IMR-90 (cell line): Measurements from ENCODE around the gene TCF4. TPM values are rescaled to one million over a fixed set of nuclear protein-coding genes. Genes with fewer than 3 reads are reported as not detected.

ENCODE experiments used
- ATAC-seq: fragments of 200-7000 bp; cut with Tn5 transposase; 2 replicates; pipeline ENCODE4 v1.9.1; 2020; ENCODE audit warnings: low read depth, mild to moderate bottlenecking, moderate library complexity
- BruUV-seq: library from RNA; stranded (reverse); fragments of 400-500 nt; replicated peaks from 2 replicates; lab custom pipeline; 2021; lab: Mats Ljungman, UMichigan
- CTCF ChIA-PET: fragments of 300-600 bp; formaldehyde crosslinking; extraction: SDS; loops from one replicate; lab custom pipeline; 2021; ENCODE audit warnings: antibody characterized with exemption; lab: Yijun Ruan, JAX
- POLR2A ChIA-PET: fragments of 300-600 bp; sonication (Branson Sonifier 250); formaldehyde crosslinking; loops from one replicate; lab custom pipeline; 2022; ENCODE audit warnings: antibody characterized with exemption; ENCODE audit not compliant: unreplicated experiment; lab: Charles Lee
- DNase-seq: peaks from one replicate; pipeline ENCODE4 v3.0.0; 2013
- H2AFZ ChIP-seq: replicated peaks from 2 replicates; pipeline ENCODE3; 2013; ENCODE audit warnings: low read length, mild to moderate bottlenecking; ENCODE audit not compliant: poor library complexity
- H2AK5ac ChIP-seq: 2 replicates; pipeline ENCODE4 v1.6.1; 2013; ENCODE audit warnings: low read depth, low read length, inconsistent platforms
- H2AK9ac ChIP-seq: replicated peaks from 2 replicates; pipeline ENCODE3; 2013; ENCODE audit warnings: mild to moderate bottlenecking, low read depth, low read length, moderate library complexity; ENCODE audit not compliant: poor library complexity
- H2BK120ac ChIP-seq: 2 replicates; pipeline ENCODE4 v1.6.1; 2013; ENCODE audit warnings: low read depth, low read length, inconsistent platforms
- H2BK15ac ChIP-seq: 3 replicates; pipeline ENCODE4 v1.6.1; 2013; ENCODE audit warnings: low read depth, low read length, inconsistent platforms
- H2BK20ac ChIP-seq: 2 replicates; pipeline ENCODE4 v1.6.1; 2013; ENCODE audit warnings: low read depth, mild to moderate bottlenecking, inconsistent platforms, low read length, moderate library complexity
- H2BK5ac ChIP-seq: 2 replicates; pipeline ENCODE4 v1.6.1; 2013; ENCODE audit warnings: mild to moderate bottlenecking, low read depth, low read length, inconsistent platforms; ENCODE audit not compliant: poor library complexity, severe bottlenecking
- H3K14ac ChIP-seq: replicated peaks from 2 replicates; pipeline ENCODE4 v1.6.1; 2013; ENCODE audit warnings: low read depth, low read length, inconsistent platforms
- H3K18ac ChIP-seq: 2 replicates; pipeline ENCODE4 v1.6.1; 2013; ENCODE audit warnings: low read depth, low read length, control low read depth
- H3K23ac ChIP-seq: 2 replicates; pipeline ENCODE4 v1.6.1; 2013; ENCODE audit warnings: low read depth, low read length, inconsistent platforms
- H3K27ac ChIP-seq: 2 replicates; pipeline ENCODE4 v1.5.1; 2013; ENCODE audit warnings: mild to moderate bottlenecking, control low read depth, low read length; ENCODE audit not compliant: insufficient read depth
- H3K27me3 ChIP-seq: 2 replicates; pipeline ENCODE4 v1.6.1; 2013; ENCODE audit warnings: low read length; ENCODE audit not compliant: control insufficient read depth, insufficient read depth
- H3K36me3 ChIP-seq: 2 replicates; pipeline ENCODE4 v1.6.1; 2013; ENCODE audit warnings: low read length, mixed read lengths; ENCODE audit not compliant: control insufficient read depth, insufficient read depth
- H3K4ac ChIP-seq: 2 replicates; pipeline ENCODE4 v1.6.1; 2013; ENCODE audit warnings: low read depth, low read length, inconsistent platforms
- H3K4me1 ChIP-seq: 2 replicates; pipeline ENCODE4 v1.6.1; 2013; ENCODE audit warnings: low read length, mixed read lengths; ENCODE audit not compliant: control insufficient read depth, insufficient read depth
- H3K4me2 ChIP-seq: 2 replicates; pipeline ENCODE4 v1.6.1; 2013; ENCODE audit warnings: low read depth, mild to moderate bottlenecking, control low read depth, low read length, moderate library complexity
- H3K4me3 ChIP-seq: 2 replicates; pipeline ENCODE4 v1.5.1; 2013; ENCODE audit warnings: low read depth, mild to moderate bottlenecking, control low read depth, low read length, moderate library complexity; ENCODE audit not compliant: insufficient read depth
- H3K56ac ChIP-seq: 2 replicates; pipeline ENCODE4 v1.6.1; 2013; ENCODE audit warnings: low read length, inconsistent platforms; ENCODE audit not compliant: insufficient read depth; ENCODE audit errors: extremely low read depth
- H3K79me1 ChIP-seq, 2 experiments: 2 replicates each; pipeline ENCODE4 v1.6.1; 2013; ENCODE audit warnings: low read length in 2 of 2, inconsistent platforms in 1 of 2, low read depth in 1 of 2
- H3K9ac ChIP-seq: 2 replicates; pipeline ENCODE4 v1.6.1; 2013; ENCODE audit warnings: low read depth, low read length, control low read depth
- H3K9me1 ChIP-seq: 2 replicates; pipeline ENCODE4 v1.6.1; 2013; ENCODE audit warnings: low read length, inconsistent platforms; ENCODE audit not compliant: insufficient read depth
- H3K9me3 ChIP-seq: 2 replicates; pipeline ENCODE4 v1.6.1; 2013; ENCODE audit warnings: low read length; ENCODE audit not compliant: control insufficient read depth, insufficient read depth
- H4K20me1 ChIP-seq: 2 replicates; pipeline ENCODE4 v1.6.1; 2013; ENCODE audit warnings: low read length, inconsistent platforms; ENCODE audit not compliant: insufficient read depth
- H4K5ac ChIP-seq: 2 replicates; pipeline ENCODE4 v1.6.1; 2013; ENCODE audit warnings: mild to moderate bottlenecking, low read depth, low read length, control low read depth
- H4K8ac ChIP-seq, 2 experiments: 2 replicates each; pipeline ENCODE4 v1.6.1; 2013; ENCODE audit warnings: low read depth in 2 of 2, low read length in 2 of 2, control low read depth in 1 of 2, inconsistent platforms in 1 of 2
- H4K91ac ChIP-seq: 2 replicates; pipeline ENCODE4 v1.6.1; 2013; ENCODE audit warnings: low read depth, low read length, inconsistent platforms; ENCODE audit not compliant: insufficient read depth
- BHLHE40 ChIP-seq: fragments of 150-350 bp; IDR thresholded peaks from 2 replicates; pipeline ENCODE4 v1.6.1; 2016; ENCODE audit warnings: mild to moderate bottlenecking, low read depth, low read length
- CEBPB ChIP-seq: IDR thresholded peaks from 2 replicates; pipeline ENCODE4 v1.6.1; 2012; ENCODE audit warnings: low read depth, low read length, improper control_type of control experiment
- CHD1 ChIP-seq: IDR thresholded peaks from 2 replicates; pipeline ENCODE4 v1.6.1; 2012; ENCODE audit warnings: low read depth, low read length, improper control_type of control experiment
- CTCF ChIP-seq: conservative IDR thresholded peaks from 2 replicates; pipeline ENCODE4 v1.5.1; 2012; ENCODE audit warnings: mild to moderate bottlenecking, low read depth, low read length, improper control_type of control experiment
- FOS ChIP-seq: fragments of 150-350 bp; IDR thresholded peaks from 2 replicates; pipeline ENCODE4 v1.6.1; 2016; ENCODE audit warnings: low read depth, low read length
- MAFK ChIP-seq: IDR thresholded peaks from 2 replicates; pipeline ENCODE4 v1.6.1; 2012; ENCODE audit warnings: low read depth, low read length, improper control_type of control experiment
- MAZ ChIP-seq: IDR thresholded peaks from 2 replicates; pipeline ENCODE4 v1.6.1; 2012; ENCODE audit warnings: low read depth, mild to moderate bottlenecking, low read length, improper control_type of control experiment, moderate library complexity, borderline replicate concordance
- MXI1 ChIP-seq: IDR thresholded peaks from 2 replicates; pipeline ENCODE4 v1.6.1; 2012; ENCODE audit warnings: low read depth, mild to moderate bottlenecking, low read length, moderate library complexity, borderline replicate concordance
- NFE2L2 ChIP-seq: fragments of 150-350 bp; IDR thresholded peaks from 2 replicates; pipeline ENCODE4 v1.6.1; 2016; ENCODE audit warnings: low read depth, mild to moderate bottlenecking, low read length
- POLR2A ChIP-seq: IDR thresholded peaks from 2 replicates; pipeline ENCODE4 v1.6.1; 2012; ENCODE audit warnings: mild to moderate bottlenecking, low read depth, low read length
- RAD21 ChIP-seq: IDR thresholded peaks from 2 replicates; pipeline ENCODE4 v1.6.1; 2012; ENCODE audit warnings: low read length, improper control_type of control experiment
- RCOR1 ChIP-seq: IDR thresholded peaks from 2 replicates; pipeline ENCODE4 v1.6.1; 2012; ENCODE audit warnings: mild to moderate bottlenecking, low read length, improper control_type of control experiment; ENCODE audit not compliant: insufficient replicate concordance
- RFX5 ChIP-seq: IDR thresholded peaks from 2 replicates; pipeline ENCODE4 v1.8.0; 2012; ENCODE audit warnings: low read depth, mild to moderate bottlenecking, low read length, moderate library complexity
- SMC3 ChIP-seq: fragments of 150-350 bp; IDR thresholded peaks from 2 replicates; pipeline ENCODE4 v1.6.1; 2016; ENCODE audit warnings: low read depth, mild to moderate bottlenecking, antibody characterized with exemption, low read length, moderate library complexity
- WGBS, 2 experiments: methylation state at CpG; one replicate each; pipeline versions ENCODE4 v1.1.5 to v1.1.7; 2013; ENCODE audit warnings: missing lambda C conversion rate in 2 of 2; ENCODE audit not compliant: insufficient read length in 1 of 2; ENCODE audit errors: extremely low coverage in 2 of 2; 5-methylcytosine and 5-hydroxymethylcytosine counted together
- dilution Hi-C: fragments of 300-500 bp; cut with HindIII; formaldehyde crosslinking; loops from one replicate; pipeline ENCODE4 v1.14.3; 2018; ENCODE audit warnings: low sequenced_read_pairs; ENCODE audit not compliant: unreplicated experiment
- in situ Hi-C: fragments of 300-500 bp; cut with MboI; formaldehyde crosslinking; loops from 3 replicates; pipeline ENCODE4 v1.14.3; 2019; ENCODE audit warnings: low sequenced_read_pairs, inconsistent platforms, mixed read lengths
- intact Hi-C: fragments of 100-400 bp; cut with micrococcal nuclease; formaldehyde crosslinking; loops from 2 replicates; pipeline ENCODE4 v1.10.0; 2022
- polyA plus RNA-seq, 3 experiments: library from polyadenylated mRNA; depleted of rRNA; stranded (reverse); fragments of >200 nt; gene quantifications; 2 replicates each; pipeline ENCODE4 v1.2.3, GENCODE V29; 2012; ENCODE audit warnings: low replicate concordance in 1 of 3
- total RNA-seq: library from RNA; depleted of rRNA; stranded (reverse); fragments of >200 nt; gene quantifications from 2 replicates; pipeline ENCODE4 v1.2.3, GENCODE V29; 2012
- TF ChIP-seq, protein P1 (sequence below): fragments of 150-350 bp; IDR thresholded peaks from 2 replicates; pipeline ENCODE4 v1.6.1; 2017; ENCODE audit warnings: mild to moderate bottlenecking, antibody characterized with exemption, low read length, low read depth
- TF ChIP-seq, protein P2 (sequence below): fragments of 150-350 bp; IDR thresholded peaks from 2 replicates; pipeline ENCODE4 v1.6.1; 2016; ENCODE audit warnings: low read depth, mild to moderate bottlenecking, low read length, moderate library complexity, borderline replicate concordance

The TCF4 gene
- total and polyA plus RNA-seq, 2 of the 4 experiments (the other 2 are of a cell fraction), result 30.0 to 87.1 TPM

GRCh38 chr18:55529581-55529980, 58.4 kb downstream of the TCF4 start:
- Histone ChIP-seq H3K4me2 (no peak overlapping the region), H4K5ac (no peak overlapping the region), H3K56ac (no peak overlapping the region), H2BK120ac (no peak overlapping the region), H3K27me3 (no peaks in the 10 kb centered on the region), H2AK5ac (no peak overlapping the region), H3K9me1 (peaks cover 9% of the 10 kb centered on the region), H2AFZ (no peak overlapping the region), H3K23ac (no peak overlapping the region), H3K4ac (no peak overlapping the region), H3K27ac (no peak overlapping the region), H3K36me3 (no peaks in the 10 kb centered on the region), H3K4me3 (no peak overlapping the region), H2AK9ac (no peak overlapping the region), H3K18ac (no peak overlapping the region), H4K8ac (no peak overlapping the region), H3K9ac (no peak overlapping the region), H3K14ac (0 out of 2 replicates have a peak overlapping the region, but pooled peaks have one; percentile 1), H2BK5ac (no peak overlapping the region), H4K91ac (no peak overlapping the region), H3K4me1 (no peaks in the 10 kb centered on the region; the same call in 1 of the 2 replicates), H4K20me1 (peaks cover 8% of the 10 kb centered on the region; the same call in 1 of the 2 replicates), H3K79me1 (peaks cover 48 to 84% of the 10 kb centered on the region in 2 experiments), H3K9me3 (no peaks in the 10 kb centered on the region), H2BK15ac (no peak overlapping the region), H2BK20ac (no peak overlapping the region)
- WGBS, 2 experiments, result 100% methylated on average over 1 of the region's 4 CpGs; no CpG with 5 or more reads in 1 of the 2 experiments
- in situ Hi-C loops, result no loop called here
- TF ChIP-seq BHLHE40 (no peak), CTCF (no peak), RCOR1 (no peak), MXI1 (no peak), CHD1 (no peak), RAD21 (no peak), SMC3 (no peak), FOS (no peak), RFX5 (no peak), MAZ (no peak), MAFK (no peak), NFE2L2 (no peak), POLR2A (no peak), CEBPB (no peak)
- TF ChIP-seq, protein P1, sequence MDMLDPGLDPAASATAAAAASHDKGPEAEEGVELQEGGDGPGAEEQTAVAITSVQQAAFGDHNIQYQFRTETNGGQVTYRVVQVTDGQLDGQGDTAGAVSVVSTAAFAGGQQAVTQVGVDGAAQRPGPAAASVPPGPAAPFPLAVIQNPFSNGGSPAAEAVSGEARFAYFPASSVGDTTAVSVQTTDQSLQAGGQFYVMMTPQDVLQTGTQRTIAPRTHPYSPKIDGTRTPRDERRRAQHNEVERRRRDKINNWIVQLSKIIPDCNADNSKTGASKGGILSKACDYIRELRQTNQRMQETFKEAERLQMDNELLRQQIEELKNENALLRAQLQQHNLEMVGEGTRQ, result no peak
- TF ChIP-seq, protein P2, sequence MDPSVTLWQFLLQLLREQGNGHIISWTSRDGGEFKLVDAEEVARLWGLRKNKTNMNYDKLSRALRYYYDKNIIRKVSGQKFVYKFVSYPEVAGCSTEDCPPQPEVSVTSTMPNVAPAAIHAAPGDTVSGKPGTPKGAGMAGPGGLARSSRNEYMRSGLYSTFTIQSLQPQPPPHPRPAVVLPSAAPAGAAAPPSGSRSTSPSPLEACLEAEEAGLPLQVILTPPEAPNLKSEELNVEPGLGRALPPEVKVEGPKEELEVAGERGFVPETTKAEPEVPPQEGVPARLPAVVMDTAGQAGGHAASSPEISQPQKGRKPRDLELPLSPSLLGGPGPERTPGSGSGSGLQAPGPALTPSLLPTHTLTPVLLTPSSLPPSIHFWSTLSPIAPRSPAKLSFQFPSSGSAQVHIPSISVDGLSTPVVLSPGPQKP, result no peak
- ATAC-seq (no peak), DNase-seq (no peak)
- dilution Hi-C loops, result no loop called here
- ChIA-PET CTCF (no interaction called here), POLR2A (no interaction called here)
- no TSS peak for BruUV-seq
- intact Hi-C loops, result no loop called here
